Brain microvascular endothelial cell (primary cell): ENCODE results near the gene TSPO2.

Source experiments
- DNase-seq: peaks from one replicate; pipeline ENCODE4 v3.0.0-alpha.2; 2020
- H3K27ac ChIP-seq: fragments of 250-450 bp; sonication (Bioruptor Pico); 2 replicates; pipeline ENCODE4 v1.5.1; 2020; ENCODE audit warnings: mild to moderate bottlenecking, moderate library complexity
- H3K27me3 ChIP-seq: fragments of 250-450 bp; sonication (Bioruptor Pico); replicated peaks from 2 replicates; pipeline ENCODE4 v1.5.1; 2020; ENCODE audit warnings: mild to moderate bottlenecking
- H3K36me3 ChIP-seq: fragments of 250-450 bp; sonication (Bioruptor Pico); replicated peaks from 2 replicates; pipeline ENCODE4 v1.5.1; 2020; ENCODE audit warnings: mild to moderate bottlenecking
- H3K4me3 ChIP-seq: 2 replicates; pipeline ENCODE4 v1.5.1; 2011; ENCODE audit warnings: low read depth, mild to moderate bottlenecking, control low read depth, low read length, moderate library complexity
- CTCF ChIP-seq: IDR thresholded peaks from 2 replicates; pipeline ENCODE4 v1.5.1; 2011; ENCODE audit warnings: low read depth, mild to moderate bottlenecking, moderate library complexity, low read length, control low read depth, inconsistent platforms; ENCODE audit errors: missing control alignments
- in situ Hi-C: cut with HindIII; loops from 2 replicates; pipeline ENCODE4 v1.10.0; 2017; ENCODE audit warnings: low sequenced_read_pairs, low pct_ligation_motif_present

Gene TSPO2

GRCh38 chr6:41042226-41043055 is at the start of gene TSPO2:
TSPO2 (plus strand) TSS chr6:41042467; CDS start chr6:41042986, 519 bp downstream.
- in situ Hi-C loops: no loop called here
- Histone ChIP-seq H3K36me3 (no peaks in the 10 kb centered on the region), H3K27ac (no peak within 1 kb of the TSS), H3K4me3 (no peak within 1 kb of the TSS), H3K27me3 (no peaks in the 10 kb centered on the region)
- DNase-seq: no peak
- TF ChIP-seq CTCF: no peak

GRCh38 chr6:40992746-40993145 is 49.5 kb upstream of the TSPO2 start:
- in situ Hi-C loops: no loop called here
- peaks cover 3% of the 10 kb centered on the region for H3K27me3 ChIP-seq
- no peak for TF ChIP-seq CTCF
- H3K4me3 ChIP-seq: no peak overlapping the region
- no peak for DNase-seq
- no peak overlapping the region for H3K27ac ChIP-seq
- no peaks in the 10 kb centered on the region for H3K36me3 ChIP-seq

GRCh38 chr6:40996591-40997233 is 45.6 kb upstream of the TSPO2 start:
- in situ Hi-C loops: no loop called here
- DNase-seq: no peak
- no peak for TF ChIP-seq CTCF
- peak overlapping the region; percentile 2 for H3K27ac ChIP-seq
- H3K27me3 ChIP-seq: no peaks in the 10 kb centered on the region
- no peak overlapping the region for H3K4me3 ChIP-seq
- no peaks in the 10 kb centered on the region for H3K36me3 ChIP-seq

GRCh38 chr6:40997234-40997957 is 44.9 kb upstream of the TSPO2 start:
- H3K4me3 ChIP-seq: no peak overlapping the region
- H3K27me3 ChIP-seq: no peaks in the 10 kb centered on the region
- peak; percentile 73 for DNase-seq
- H3K27ac ChIP-seq: peak overlapping the region; percentile 2
- no peaks in the 10 kb centered on the region for H3K36me3 ChIP-seq
- TF ChIP-seq CTCF: no peak
- in situ Hi-C loops: no loop called here

GRCh38 chr6:40998661-40999060 is 43.6 kb upstream of the TSPO2 start:
- no peak for DNase-seq
- Histone ChIP-seq H3K27ac (no peak overlapping the region), H3K27me3 (peaks cover 4% of the 10 kb centered on the region), H3K36me3 (no peaks in the 10 kb centered on the region), H3K4me3 (no peak overlapping the region)
- no peak for TF ChIP-seq CTCF
- in situ Hi-C loops: no loop called here
